Measurements from ENCODE around the gene RNF11.
"Not testable (repeated sequence)": the region's sequence is repeated elsewhere in the genome, so short reads cannot be mapped to it uniquely, and the experiment has no call there.

The RNF11 gene

DNA sequence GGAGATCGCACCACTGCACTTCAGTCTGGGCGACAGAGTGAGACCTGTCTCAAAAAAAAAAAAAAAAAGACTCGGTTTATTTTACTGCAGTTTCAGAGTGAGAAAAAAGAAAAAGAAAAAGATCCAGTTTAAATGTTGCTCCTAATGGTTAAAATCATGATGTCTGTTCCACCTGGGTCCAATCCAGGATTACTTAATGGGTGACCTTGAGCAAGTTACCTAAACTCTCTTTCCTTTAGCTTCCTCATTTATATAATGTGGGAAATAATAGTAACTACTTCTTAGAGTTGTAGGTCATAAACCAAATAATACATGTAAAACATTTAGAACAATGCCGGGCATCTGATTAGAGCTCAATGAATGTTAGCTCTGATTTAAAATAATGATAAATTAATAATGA, 19.4 kb upstream of the RNF11 start:
- TF ChIP-seq, protein P1, sequence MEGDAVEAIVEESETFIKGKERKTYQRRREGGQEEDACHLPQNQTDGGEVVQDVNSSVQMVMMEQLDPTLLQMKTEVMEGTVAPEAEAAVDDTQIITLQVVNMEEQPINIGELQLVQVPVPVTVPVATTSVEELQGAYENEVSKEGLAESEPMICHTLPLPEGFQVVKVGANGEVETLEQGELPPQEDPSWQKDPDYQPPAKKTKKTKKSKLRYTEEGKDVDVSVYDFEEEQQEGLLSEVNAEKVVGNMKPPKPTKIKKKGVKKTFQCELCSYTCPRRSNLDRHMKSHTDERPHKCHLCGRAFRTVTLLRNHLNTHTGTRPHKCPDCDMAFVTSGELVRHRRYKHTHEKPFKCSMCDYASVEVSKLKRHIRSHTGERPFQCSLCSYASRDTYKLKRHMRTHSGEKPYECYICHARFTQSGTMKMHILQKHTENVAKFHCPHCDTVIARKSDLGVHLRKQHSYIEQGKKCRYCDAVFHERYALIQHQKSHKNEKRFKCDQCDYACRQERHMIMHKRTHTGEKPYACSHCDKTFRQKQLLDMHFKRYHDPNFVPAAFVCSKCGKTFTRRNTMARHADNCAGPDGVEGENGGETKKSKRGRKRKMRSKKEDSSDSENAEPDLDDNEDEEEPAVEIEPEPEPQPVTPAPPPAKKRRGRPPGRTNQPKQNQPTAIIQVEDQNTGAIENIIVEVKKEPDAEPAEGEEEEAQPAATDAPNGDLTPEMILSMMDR (IDR thresholded peaks at IDR 0.05; ENCODE audit: borderline replicate concordance, extremely low read depth, low read length, poor library complexity, severe bottlenecking), result no peak
- no peak for TF ChIP-seq EZH2 (IDR thresholded peaks at IDR 0.05; ENCODE audit: borderline replicate concordance, low read depth, low read length, severe bottlenecking)
- ATAC-seq (ENCODE audit: insufficient read depth, low read depth) (no peak), DNase-seq (no peak)
- H3K27me3 ChIP-seq (ENCODE audit: insufficient read depth, low read length, poor library complexity), result no peaks in the 10 kb centered on the region
- peaks cover 36% of the 10 kb centered on the region for H3K4me1 ChIP-seq (ENCODE audit: insufficient read depth, low read length)
- no peaks in the 10 kb centered on the region for H4K20me1 ChIP-seq (ENCODE audit: insufficient read depth, low read length)
- no peaks in the 10 kb centered on the region for H3K79me2 ChIP-seq (ENCODE audit: insufficient read depth, low read length)
- no peak overlapping the region for H3K9ac ChIP-seq (ENCODE audit: low read depth, low read length)
- H2AFZ ChIP-seq (ENCODE audit: low read depth, low read length), result no peak overlapping the region
- H3K9me3 ChIP-seq (ENCODE audit: insufficient read depth, low read length, severe bottlenecking), result no peaks in the 10 kb centered on the region
- no peak overlapping the region for H3K27ac ChIP-seq (ENCODE audit: low read length)
- no peak overlapping the region for H3K4me3 ChIP-seq (ENCODE audit: low read depth in 1 of 2, low read length in 2 of 2)
- no peak overlapping the region for H3K4me2 ChIP-seq (ENCODE audit: insufficient read depth, low read length)
- no peaks in the 10 kb centered on the region for H3K36me3 ChIP-seq (ENCODE audit: insufficient read depth, low read length)

GRCh38 chr1:51217101-51217500, 19.0 kb upstream of the RNF11 start:
- no peak for TF ChIP-seq EZH2 (IDR thresholded peaks at IDR 0.05; ENCODE audit: borderline replicate concordance, low read depth, low read length, severe bottlenecking)
- TF ChIP-seq, protein P1 (IDR thresholded peaks at IDR 0.05; ENCODE audit: borderline replicate concordance, extremely low read depth, low read length, poor library complexity, severe bottlenecking), result no peak
- Histone ChIP-seq H3K4me3 (ENCODE audit: low read depth in 1 of 2, low read length in 2 of 2) (no peak overlapping the region), H2AFZ (ENCODE audit: low read depth, low read length) (no peak overlapping the region), H3K27ac (ENCODE audit: low read length) (no peak overlapping the region), H3K9me3 (ENCODE audit: insufficient read depth, low read length, severe bottlenecking) (no peaks in the 10 kb centered on the region), H3K27me3 (ENCODE audit: insufficient read depth, low read length, poor library complexity) (no peaks in the 10 kb centered on the region), H4K20me1 (ENCODE audit: insufficient read depth, low read length) (no peaks in the 10 kb centered on the region), H3K9ac (ENCODE audit: low read depth, low read length) (no peak overlapping the region), H3K4me2 (ENCODE audit: insufficient read depth, low read length) (no peak overlapping the region), H3K79me2 (ENCODE audit: insufficient read depth, low read length) (no peaks in the 10 kb centered on the region), H3K36me3 (ENCODE audit: insufficient read depth, low read length) (no peaks in the 10 kb centered on the region), H3K4me1 (ENCODE audit: insufficient read depth, low read length) (peaks cover 36% of the 10 kb centered on the region)
- DNase-seq (no peak), ATAC-seq (ENCODE audit: insufficient read depth, low read depth) (no peak)

DNA sequence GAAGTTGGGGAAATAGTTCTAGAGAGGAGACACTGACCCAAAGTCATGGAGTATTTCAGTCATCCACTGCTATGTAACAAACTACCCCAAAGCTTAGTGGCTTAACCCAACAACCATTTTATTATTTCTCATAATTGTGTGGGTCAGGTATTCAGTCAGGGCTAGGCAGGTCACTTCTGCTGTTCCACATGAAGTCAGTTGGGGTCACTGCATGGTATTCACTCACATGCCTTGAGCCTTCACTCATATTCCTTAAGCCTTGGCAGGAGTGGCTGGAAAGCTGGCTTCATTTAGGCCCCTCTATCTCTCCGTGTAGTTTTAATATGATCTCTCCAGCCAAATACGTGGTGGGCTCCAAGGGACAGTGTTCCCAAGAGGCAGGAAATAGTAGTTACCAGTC, 17.5 kb upstream of the RNF11 start:
- H3K36me3 ChIP-seq (ENCODE audit: insufficient read depth, low read length), result no peaks in the 10 kb centered on the region
- no peak overlapping the region for H3K27ac ChIP-seq (ENCODE audit: low read length)
- no peak overlapping the region for H2AFZ ChIP-seq (ENCODE audit: low read depth, low read length)
- H3K9me3 ChIP-seq (ENCODE audit: insufficient read depth, low read length, severe bottlenecking), result no peaks in the 10 kb centered on the region
- ATAC-seq (ENCODE audit: insufficient read depth, low read depth) (no peak), DNase-seq (no peak)
- H3K4me2 ChIP-seq (ENCODE audit: insufficient read depth, low read length), result no peak overlapping the region
- no peaks in the 10 kb centered on the region for H4K20me1 ChIP-seq (ENCODE audit: insufficient read depth, low read length)
- no peak overlapping the region for H3K9ac ChIP-seq (ENCODE audit: low read depth, low read length)
- H3K4me3 ChIP-seq (ENCODE audit: low read depth in 1 of 2, low read length in 2 of 2), result no peak overlapping the region
- peaks cover 27% of the 10 kb centered on the region for H3K4me1 ChIP-seq (ENCODE audit: insufficient read depth, low read length)
- H3K79me2 ChIP-seq (ENCODE audit: insufficient read depth, low read length), result no peaks in the 10 kb centered on the region
- no peak for TF ChIP-seq EZH2 (IDR thresholded peaks at IDR 0.05; ENCODE audit: borderline replicate concordance, low read depth, low read length, severe bottlenecking)
- TF ChIP-seq, protein P1 (IDR thresholded peaks at IDR 0.05; ENCODE audit: borderline replicate concordance, extremely low read depth, low read length, poor library complexity, severe bottlenecking), result no peak
- H3K27me3 ChIP-seq (ENCODE audit: insufficient read depth, low read length, poor library complexity), result no peaks in the 10 kb centered on the region

DNA sequence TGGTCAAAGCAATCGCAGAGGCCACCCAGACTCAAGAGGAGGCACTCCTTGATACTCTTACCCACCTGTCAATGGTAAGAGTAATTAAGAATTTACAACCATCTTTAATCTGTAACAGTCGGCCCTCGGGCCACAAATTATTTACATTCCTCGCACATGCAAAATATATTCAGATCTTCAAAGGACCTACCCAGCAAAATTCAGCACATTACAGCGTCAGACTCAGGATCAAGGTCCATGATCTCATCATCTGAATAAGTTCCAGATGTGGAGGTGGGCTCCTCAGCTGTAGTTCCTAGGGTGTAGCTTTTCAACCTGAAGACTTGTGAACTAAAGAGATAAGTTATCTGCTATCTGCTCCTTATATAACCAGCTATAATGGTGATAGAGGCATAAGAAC, 17.1 kb upstream of the RNF11 start:
- H3K79me2 ChIP-seq (ENCODE audit: insufficient read depth, low read length), result no peaks in the 10 kb centered on the region
- no peak overlapping the region for H2AFZ ChIP-seq (ENCODE audit: low read depth, low read length)
- no peak for DNase-seq
- no peaks in the 10 kb centered on the region for H3K36me3 ChIP-seq (ENCODE audit: insufficient read depth, low read length)
- no peak for ATAC-seq (ENCODE audit: insufficient read depth, low read depth)
- no peak overlapping the region for H3K4me3 ChIP-seq (ENCODE audit: low read depth in 1 of 2, low read length in 2 of 2)
- H3K9ac ChIP-seq (ENCODE audit: low read depth, low read length), result no peak overlapping the region
- no peak overlapping the region for H3K4me2 ChIP-seq (ENCODE audit: insufficient read depth, low read length)
- no peaks in the 10 kb centered on the region for H3K9me3 ChIP-seq (ENCODE audit: insufficient read depth, low read length, severe bottlenecking)
- H4K20me1 ChIP-seq (ENCODE audit: insufficient read depth, low read length), result no peaks in the 10 kb centered on the region
- H3K27me3 ChIP-seq (ENCODE audit: insufficient read depth, low read length, poor library complexity), result no peaks in the 10 kb centered on the region
- TF ChIP-seq, protein P1 (IDR thresholded peaks at IDR 0.05; ENCODE audit: borderline replicate concordance, extremely low read depth, low read length, poor library complexity, severe bottlenecking), result no peak
- no peak for TF ChIP-seq EZH2 (IDR thresholded peaks at IDR 0.05; ENCODE audit: borderline replicate concordance, low read depth, low read length, severe bottlenecking)
- peaks cover 23% of the 10 kb centered on the region for H3K4me1 ChIP-seq (ENCODE audit: insufficient read depth, low read length)
- no peak overlapping the region for H3K27ac ChIP-seq (ENCODE audit: low read length)

- H3K9ac ChIP-seq (ENCODE audit: low read depth, low read length); H3K36me3 ChIP-seq (ENCODE audit: insufficient read depth, low read length); H3K27me3 ChIP-seq (ENCODE audit: insufficient read depth, low read length, poor library complexity); ATAC-seq (ENCODE audit: insufficient read depth, low read depth); H3K4me2 ChIP-seq (ENCODE audit: insufficient read depth, low read length); H2AFZ ChIP-seq (ENCODE audit: low read depth, low read length); H3K4me3 ChIP-seq (ENCODE audit: low read depth in 1 of 2, low read length in 2 of 2); H3K9me3 ChIP-seq (ENCODE audit: insufficient read depth, low read length, severe bottlenecking); DNase-seq; H3K79me2 ChIP-seq (ENCODE audit: insufficient read depth, low read length); H4K20me1 ChIP-seq (ENCODE audit: insufficient read depth, low read length); H3K27ac ChIP-seq (ENCODE audit: low read length); H3K4me1 ChIP-seq (ENCODE audit: insufficient read depth, low read length): not testable (repeated sequence)
These were observed 14.5 kb upstream of the RNF11 start for GRCh38 chr1:51221529-51221928.

All from DND-41 (cell line).